Inflammatory macrophage treated with lipopolysaccharide for 1 hour (primary cell): ENCODE results near the gene TLE7.

Source experiments
- DNase-seq, 2 donors: peaks; one replicate each; pipeline ENCODE4 v3.0.0-alpha.2; 2020 to 2022

TLE7 gene

DNA sequence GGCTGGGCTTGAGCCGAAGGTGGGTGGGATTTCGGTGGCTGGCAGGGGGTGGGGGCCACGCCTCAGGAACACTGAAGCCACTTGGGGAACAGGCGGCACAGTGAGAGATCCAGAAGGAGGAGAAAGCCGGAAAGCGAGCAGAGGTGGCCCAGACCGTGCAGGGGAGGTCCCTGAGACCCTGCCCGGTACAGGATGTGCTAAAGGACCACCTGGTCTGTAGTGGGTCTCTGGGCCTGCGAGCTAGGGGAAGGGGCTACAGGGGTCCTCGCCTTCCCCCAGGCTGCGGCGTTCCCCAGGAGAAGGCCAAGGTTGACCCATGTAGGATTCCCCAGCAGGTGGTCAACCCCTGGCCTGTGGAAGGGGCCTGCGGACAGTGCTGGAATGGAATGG is at the start of gene TLE7:
Gene TLE7, minus strand, starts transcription at position 4 of the 390 bp plus-strand sequence. CDS start 8,730 bp downstream, outside the sequence.
- DNase-seq = no peak

DNA sequence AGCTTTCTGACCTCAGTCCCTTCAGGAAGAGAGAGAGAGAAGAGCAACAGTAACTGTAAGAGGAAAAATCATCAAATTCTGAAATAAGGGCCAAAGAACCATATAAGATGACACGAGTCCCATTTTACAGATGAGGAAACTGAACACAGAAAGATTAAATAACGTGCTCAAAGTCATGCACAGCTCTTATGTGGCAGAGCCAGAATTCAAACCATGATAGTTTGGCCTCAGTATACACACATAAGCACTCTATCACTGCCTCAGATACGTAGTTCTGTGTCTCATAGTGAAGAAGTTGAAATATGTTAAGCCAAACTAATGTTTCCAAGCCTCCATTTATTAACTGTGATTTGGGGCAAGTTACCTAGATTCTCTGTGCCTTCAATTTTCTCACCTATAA is 49.2 kb upstream of the TLE7 start:
- DNase-seq = no peak

DNA sequence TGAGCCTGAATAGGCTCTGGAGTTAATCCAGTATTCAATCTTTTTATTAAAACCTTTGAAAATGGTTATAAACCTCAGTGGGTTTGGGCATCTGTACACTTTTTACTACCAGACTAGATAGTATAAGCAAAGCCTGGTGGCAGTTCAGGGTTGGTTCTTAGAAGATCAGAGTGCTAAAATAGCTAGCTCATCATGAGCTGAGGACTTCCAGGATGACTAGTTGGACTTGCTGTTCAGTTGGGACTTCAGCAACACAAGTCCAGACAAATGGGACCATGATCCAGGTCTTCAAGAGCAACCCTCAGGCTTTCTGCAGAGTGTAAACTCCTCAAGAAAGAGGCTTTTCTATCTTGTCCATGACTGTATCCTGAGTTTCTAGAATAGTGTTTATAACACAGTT is 48.5 kb upstream of the TLE7 start:
- DNase-seq = no peak

DNA sequence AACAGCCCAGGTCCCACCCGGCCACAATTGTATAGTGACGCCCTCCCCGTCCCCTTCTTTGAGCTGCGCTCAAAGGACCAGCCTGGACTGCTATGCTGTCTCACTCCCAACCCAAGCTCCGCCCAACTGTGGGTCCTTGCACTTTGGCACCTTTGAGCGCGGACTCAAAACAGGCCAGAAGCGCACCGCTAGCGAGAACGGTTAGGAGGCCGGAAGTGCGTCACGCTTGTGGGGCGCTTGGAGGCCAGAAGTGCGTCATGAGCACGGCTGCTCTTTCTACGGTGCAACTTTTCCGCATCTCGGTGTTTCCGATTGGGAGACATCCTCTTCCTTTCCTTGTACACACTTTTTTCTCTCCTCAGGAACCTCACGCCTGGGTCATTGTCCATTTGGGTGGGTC is 47.3 kb upstream of the TLE7 start, which contains the start of gene ZNF19:
Gene ZNF19, minus strand, starts transcription at position 203 of the 400 bp plus-strand sequence. CDS start 7,210 bp downstream, outside the sequence.
- no peak for DNase-seq

DNA sequence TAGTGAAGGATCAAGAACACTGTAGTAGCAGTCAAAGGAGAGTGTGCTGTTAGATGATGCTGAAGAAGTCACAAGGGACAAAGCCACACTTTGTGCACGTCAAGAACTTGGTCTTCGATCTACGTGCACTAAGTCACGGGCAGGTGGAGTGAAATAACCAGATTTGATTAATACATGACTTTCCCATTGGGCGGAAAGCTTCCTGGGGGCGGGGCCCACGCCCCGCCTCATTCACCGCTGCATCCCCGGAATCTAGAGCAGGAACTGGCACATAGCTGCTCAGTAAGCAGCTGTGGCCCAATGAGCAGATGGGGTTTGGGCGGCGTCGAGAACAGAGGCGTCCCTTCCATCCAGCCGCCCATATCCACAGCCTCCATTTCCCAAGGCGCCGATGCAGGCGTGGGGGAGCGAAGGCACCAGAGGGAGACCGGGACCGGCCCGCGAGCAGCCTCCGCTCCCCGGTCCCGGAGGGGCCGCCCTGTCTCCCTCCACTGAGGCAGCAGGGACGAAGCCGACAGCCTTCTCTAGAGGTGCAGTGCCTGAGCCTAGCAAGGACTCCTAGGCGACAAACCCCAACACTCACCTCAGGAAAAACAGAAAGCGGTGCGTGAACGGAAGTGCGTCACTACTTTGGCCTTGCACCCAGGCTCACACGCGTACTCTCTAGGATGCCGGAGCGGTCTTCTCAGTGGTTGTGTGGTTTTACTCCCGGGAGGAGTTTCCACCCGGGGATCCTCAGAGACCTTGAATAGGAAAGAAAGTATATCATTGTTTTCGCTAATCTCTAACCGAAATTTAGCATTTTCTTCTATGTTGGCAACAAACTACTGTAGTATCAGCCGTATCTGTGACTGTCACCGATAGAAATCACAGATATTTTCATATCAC is 42.4 kb upstream of the TLE7 start:
- DNase-seq = peak; percentile 82 to 91

DNA sequence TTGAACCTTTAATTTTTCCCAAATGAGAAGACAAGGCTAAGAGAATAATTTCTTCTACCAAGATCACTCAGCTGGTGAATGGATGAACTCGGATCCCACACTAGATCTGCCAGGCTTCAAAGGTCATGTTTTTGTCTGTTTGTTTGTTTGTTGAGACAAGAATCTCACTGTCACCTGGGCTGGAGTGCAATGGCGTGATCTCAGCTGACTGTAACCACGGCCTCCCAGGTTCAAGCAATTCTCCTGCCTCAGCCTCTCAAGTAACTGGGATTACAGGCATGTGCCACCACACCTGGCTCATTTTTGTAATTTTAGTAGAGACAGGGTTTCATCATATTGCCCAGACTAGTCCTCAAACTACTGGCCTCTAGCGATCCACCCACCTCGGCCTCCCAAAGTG is 40.7 kb upstream of the TLE7 start:
- DNase-seq = no peak

DNA sequence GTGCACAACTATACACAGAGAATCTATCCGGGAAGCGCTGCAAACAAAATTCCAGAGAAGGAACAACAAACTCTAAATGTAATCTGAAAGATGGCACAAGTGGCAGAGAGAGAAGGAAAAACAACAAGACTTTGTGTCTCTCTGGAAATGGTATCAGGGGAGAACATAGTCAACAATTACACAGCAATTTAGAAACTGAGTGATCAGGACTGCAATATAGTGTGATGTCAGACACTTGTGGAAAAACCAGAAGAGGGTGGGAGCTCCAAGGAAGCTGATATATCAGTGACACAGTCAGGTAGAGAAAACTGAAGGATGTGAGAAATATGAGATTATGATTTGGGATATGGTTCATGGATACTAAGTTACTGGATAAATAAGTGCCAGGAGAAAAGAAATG is 39.1 kb upstream of the TLE7 start:
- DNase-seq = no peak

DNA sequence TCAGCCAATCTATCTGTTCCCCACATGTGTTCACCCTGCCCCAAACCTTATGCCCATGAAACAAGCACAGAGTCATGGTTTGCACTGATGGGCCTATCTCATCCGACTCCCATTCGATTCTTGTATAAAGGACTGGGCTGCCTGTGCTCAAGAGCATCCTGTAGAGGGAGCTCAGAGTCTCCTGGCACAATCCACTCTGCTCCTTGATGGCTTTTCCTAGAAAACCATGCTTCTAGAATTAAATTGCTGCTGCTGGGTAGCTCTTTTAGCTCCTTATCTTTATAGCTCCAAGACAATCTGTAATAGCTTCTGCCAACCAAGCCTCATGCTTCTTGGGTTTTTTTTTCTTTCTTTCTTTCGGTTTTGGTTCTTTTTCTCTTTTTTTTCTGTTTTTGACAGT is 37.6 kb upstream of the TLE7 start:
- DNase-seq = peak in 1 of 2 donors; percentile 19

DNA sequence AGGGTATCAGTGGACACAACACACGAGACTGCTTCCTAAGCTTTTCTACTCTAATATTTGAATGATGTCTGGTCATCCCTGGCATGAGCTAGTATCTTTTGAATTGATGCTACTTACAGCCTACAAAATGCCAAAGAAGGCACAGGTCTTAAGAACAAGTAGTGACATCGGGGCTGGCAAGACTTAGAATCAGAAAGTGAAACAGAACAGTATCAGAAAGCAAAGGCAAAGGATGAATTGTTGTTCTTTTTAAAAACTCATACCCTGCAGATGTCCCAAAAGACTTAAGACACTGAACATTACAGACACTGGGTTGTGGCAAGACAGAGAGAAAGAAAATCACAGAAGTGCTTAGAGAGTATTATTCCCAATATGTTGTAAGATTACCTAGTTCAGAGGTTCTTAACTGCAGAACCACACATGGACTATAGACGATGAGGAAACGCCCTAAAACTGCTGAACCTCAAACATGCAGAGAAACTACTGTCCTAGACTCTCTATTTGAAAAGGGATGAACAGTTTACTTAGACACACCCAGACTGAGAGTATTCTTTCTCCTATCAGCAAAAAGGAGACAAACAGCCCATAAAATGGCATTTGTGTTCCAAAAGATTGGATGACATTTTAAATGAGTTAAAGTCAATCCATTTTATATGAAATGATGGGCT is 34.7 kb upstream of the TLE7 start:
- no peak for DNase-seq

DNA sequence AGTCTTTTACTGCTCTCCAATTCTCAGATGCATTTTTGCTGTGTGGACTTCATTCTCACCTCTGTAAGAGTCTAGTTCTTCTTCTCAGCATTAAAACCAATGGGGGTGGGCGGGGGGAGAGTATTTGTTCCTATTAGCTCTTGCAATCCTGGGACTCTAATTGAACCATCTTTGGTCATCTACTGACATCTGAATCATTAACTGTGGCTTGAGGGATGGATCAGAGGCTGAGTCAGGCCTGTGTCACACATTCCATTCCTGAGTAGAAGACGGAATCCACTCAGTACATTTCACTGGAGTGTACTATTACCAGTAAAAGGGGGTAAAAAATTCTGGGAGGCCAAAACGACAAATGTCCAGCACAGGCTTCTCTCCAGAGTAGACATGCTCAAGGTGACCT is 33.0 kb upstream of the TLE7 start:
- DNase-seq = no peak

DNA sequence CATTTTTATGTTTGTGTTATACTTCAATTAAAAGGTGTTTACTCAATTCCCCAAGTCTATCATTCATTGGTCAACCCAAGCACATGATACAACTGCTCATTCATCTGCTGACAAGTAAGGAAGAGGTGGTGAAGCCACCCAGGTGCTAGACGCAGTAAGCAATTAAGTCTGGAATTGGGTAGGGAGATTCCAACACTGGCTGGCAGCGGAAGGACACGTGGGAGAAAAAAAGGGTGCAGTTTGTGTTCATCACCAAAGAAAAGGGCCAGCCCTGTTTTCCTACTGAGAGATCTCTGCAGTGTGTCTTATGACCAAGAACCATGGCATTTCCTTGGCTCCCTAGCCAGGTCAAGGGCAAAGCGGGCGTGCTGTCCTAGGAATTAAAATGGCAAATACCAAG is 32.0 kb upstream of the TLE7 start:
- DNase-seq = no peak

DNA sequence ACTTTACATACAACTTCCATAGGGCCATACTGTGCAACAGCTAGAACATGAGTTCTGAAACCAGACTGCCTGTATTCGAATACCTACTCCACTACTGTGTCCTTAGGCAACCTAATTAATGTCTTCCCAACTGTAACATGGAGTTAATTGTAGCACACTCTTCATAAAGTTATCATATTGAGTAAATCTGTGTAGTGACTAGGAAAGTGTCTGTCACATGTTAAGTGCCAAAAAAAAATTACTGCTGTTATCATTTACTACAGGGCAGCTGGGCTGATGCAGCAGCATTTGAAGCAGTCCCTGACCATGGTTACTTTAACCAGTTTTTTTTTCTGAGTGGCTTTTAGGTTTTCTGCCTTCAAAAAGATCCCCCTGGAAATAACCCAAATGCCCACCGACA is 31.1 kb upstream of the TLE7 start:
- no peak for DNase-seq

DNA sequence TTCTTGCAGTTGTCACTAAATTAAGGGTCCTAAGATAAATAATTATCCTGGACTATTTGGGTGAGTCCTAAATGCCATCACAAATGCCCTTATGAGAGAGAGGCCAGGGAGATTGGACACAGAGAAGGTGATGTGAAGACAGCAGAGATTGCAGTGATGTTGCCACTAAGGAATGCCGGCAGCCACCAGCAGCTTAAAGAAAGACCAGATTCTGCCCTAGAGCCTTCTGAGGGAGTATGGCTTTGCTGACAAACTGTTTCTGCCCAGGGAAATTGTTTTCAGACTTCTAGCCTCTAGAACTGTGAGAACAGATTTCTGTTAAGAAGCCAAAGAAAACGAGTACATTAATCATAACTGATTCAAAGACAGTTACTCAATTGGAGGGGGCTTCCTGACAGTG is 30.2 kb upstream of the TLE7 start:
- no peak for DNase-seq

DNA sequence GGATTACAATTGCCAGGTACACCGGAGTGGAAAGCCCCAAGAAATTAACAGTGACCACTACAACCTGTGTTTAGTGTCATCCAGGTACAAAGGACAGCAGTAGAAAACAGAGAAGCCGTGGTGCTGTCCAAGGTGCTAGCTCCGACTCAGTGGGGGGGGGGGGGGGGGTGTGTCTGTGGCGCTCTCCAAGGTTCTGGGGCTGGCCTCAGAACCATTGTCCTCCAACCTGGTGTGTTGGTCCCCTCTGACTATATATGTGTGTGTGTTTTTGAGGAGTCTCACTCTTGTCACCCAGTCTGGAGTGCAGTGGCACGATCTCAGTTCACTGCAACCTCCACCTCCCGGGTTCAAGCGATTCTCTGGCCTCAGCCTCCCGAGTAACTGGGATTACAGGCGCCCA is 26.0 kb upstream of the TLE7 start:
- DNase-seq = peak in 1 of 2 donors; percentile 20

DNA sequence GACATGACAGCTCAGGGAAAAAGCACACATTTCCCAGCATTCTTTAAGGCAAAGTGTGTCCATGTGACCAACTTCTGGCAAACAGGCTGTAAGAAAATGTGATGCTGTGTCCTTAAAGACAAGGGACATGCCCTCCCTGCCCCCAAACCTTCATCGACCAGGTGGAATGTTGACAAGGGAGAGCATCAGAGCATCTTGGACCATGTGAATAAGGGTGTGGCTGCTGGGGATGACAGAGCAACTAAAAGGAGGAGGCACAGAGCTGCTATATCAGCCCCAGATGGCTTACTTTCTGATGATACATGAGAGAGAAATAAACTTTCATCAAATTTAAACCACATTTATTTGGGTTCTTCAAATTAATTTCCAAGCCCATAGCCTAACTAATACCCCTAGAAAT is 22.4 kb upstream of the TLE7 start:
- no peak for DNase-seq

DNA sequence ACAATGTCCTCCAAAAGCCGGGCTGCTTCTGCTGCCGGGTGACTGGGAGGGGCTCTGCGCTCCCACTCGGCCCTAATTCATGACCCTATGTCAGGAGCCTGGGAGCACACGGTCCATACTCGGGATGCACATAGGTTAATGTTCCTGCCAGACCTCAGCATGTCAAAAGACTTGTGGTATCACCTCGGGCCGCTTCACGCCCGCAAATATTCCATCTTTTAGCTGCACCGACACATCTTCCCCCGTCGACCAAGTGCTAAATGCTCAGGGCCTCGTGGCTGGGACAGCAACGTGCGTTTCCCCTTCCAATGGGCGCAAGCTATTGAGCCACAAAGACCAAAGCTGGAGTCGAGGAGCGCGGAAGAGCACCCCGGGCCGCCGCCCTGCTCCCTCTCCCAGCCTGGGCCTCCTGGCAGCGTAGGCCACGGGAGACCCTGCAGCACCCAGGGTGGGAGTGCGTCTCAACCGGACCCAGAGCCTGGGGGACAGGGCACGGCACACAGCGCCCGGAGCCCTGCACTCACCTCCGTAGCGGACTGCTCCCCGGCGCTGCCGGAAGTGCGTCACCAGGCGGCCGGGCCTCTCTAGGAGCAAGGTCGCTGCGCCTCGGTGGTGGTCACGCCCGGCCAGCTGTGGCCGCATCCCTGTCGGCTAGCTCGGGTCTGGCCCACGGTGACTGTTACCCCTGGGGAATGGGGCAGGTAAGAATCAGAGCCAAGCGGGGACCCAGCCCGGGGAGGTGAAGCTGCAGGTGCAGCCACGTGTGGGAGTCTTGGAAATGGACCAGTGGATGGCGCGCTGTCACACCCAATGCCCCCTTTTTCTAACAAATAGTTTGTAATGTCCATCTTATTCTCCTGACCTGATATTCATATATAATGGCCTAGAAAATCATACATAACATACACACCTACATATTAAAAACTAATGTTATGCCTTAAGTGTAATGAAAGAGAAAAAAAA is 20.1 kb upstream of the TLE7 start, which contains the start of gene ZNF23:
Gene ZNF23, minus strand, starts transcription at position 562 of the 963 bp plus-strand sequence. CDS start 5,451 bp downstream, outside the sequence.
- peak; percentile 53 to 84 for DNase-seq

DNA sequence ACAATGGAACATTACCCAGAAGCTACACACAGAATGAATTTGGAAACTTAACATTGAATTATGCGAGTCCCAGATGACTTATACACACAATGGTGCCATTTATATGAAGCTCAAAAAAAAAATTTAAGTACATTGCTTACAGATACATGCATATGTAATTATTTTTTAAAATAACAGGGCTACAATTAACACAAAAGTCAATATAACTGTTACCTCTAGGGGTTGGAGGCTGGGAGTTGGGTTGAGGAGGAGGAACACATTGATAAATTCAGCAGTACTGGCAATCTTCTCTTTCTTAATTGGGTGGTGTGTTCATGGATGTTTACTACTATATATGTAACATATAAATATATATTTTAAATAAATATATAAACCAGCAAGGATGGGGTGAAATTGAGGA is 19.1 kb upstream of the TLE7 start:
- no peak for DNase-seq

DNA sequence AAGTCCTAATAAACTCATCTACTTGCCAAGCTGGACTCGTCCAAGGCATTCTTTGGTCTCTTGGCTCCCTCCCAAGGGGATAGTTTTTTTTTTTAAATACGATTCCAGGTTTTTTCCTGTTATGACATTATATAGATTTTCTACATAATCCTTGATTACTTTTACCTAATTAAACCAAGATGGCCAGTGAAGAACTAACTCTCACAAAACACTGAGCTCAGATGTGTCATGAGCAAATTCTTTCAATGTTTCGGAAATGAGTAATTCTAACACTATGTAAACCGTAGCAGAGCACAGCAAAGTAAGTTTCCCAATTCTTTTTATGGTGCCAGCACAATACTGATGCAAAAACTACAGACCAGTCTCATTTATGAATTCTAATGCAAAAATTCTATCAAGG is 18.4 kb upstream of the TLE7 start:
- DNase-seq = no peak

DNA sequence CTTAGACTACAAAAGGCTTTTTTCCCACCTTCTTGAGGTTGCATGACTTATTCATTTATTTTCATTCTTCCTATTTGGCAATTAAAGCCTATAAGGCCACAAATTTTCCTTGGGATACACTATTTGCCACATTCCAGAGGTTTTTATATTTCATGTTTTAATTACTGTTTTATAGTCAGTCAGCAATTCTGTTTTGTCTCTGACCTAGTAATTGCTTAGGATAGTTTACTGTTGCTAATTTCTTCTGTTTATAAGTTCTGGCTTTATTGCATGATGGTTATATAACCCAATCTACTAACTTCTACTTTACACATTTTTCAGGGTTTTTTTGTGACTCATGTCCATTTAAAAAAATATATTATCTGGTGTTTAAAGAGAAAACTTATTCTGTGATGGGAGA is 17.7 kb upstream of the TLE7 start:
- DNase-seq = no peak

DNA sequence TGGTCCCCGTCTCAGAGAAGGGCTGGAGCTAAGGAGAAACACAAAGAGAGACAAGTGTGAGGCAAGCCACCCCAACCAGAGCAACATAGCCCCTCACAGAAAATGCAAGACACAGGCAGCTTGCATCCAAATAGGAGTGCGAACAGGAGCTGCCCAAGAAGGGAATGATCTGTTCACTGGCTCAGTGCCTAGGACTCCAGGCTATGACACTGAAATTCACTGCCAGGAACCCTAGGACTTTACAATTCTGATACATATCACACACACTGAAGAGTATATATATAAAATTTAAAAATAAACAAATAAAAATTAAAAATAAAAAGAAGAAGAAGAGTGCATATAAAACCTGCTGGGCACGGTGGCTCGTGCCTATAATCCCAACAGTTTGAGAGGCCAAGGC is 14.9 kb upstream of the TLE7 start:
- no peak for DNase-seq

DNA sequence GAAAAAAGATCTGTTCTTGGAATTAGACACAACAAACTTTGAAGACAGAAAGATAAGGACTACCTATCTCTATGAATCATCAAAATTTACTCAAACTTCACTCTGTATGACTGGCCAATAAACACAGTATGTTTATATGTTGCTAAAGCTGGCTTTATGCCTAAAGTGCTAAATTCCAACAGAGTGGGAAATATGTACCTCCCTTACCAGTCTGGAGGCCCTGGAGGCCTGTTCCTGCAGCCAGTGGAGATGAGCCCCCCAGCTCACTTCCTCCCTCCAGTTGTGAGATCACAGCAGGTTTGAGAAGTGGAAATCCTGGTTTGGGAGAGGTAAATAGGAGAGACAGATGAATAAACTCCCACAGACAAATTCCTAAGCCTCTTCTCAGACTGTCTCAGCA is 11.2 kb upstream of the TLE7 start:
- DNase-seq = no peak

DNA sequence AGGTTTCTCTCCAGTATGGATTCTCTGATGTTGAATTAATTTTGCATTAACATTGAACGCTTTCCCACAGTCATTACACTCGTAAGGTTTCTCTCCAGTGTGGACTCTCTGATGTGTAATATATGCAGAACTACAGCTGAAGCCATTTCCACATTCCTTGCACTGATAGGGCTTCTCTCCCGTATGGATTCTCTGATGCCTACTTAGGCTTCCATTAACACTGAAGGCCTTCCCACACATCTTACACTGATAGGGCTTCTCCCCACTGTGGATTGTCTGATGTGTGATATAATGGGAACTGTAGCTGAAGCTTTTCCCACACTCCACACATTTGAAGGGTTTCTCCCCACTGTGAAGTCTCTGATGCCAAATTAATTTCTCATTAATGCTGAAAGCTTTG is 7.2 kb upstream of the TLE7 start:
- no peak for DNase-seq

DNA sequence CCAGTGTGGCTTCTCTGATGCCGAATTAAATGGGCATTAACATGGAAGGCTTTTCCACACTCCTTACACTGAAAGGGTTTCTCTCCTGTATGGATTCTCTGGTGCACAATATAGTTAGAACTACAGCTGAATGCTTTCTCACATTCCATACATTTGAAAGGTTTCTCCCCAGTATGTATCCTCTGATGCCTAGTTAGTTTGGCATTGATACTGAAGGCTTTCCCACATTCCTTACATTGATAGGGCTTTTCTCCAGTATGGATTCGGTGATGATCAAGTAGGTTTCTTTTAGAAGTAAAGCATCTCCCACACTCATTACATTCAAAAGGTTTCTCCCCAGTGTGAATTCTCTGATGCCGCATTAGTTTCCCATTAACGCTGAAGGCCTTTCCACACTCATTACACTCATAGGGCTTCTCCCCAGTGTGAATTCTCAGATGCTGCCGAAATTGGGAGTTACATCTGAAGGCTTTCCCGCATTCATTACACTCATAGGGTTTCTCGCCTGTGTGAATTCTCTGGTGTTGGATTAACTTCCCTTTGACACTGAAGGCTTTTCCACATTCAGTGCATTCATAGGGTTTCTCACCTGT is 6.5 kb upstream of the TLE7 start:
- DNase-seq = no peak
